A549 (cell line): ENCODE results near the gene C19orf33. TPM values are rescaled to one million over a fixed set of nuclear protein-coding genes. Genes with fewer than 3 reads are reported as not detected.

Source experiments
- polyA plus RNA-seq, 4 experiments: library from polyadenylated mRNA; depleted of rRNA in 3 of 4; stranded (reverse); fragments of >200 nt; fragmentation: RNase III in 1 of 4; extraction: RNeasy Plus Mini Kit Qiagen cat#74134 plus additional on column Dnase treatment in 1 of 4; gene quantifications; 2 replicates in 3 of 4; 3 replicates in 1 of 4; pipeline ENCODE4 v1.2.3, GENCODE V29; 2011 to 2017
- small RNA-seq, 6 experiments: library from RNA; depleted of rRNA; stranded (forward); fragments of <200 nt; gene quantifications; one replicate each; pipeline ENCODE3, GENCODE V24; 2012

Gene C19orf33
- polyA plus RNA-seq, 2 of the 4 experiments (the other 2 are of a cell fraction): 302 to 489 TPM

Small RNA genes within 50 kb of the gene (small RNA-seq; reads per million reads assigned to genes)
- gene RF00019: 0 reads per million in 6 experiments

Other genes with a start within 250 kb of the C19orf33 start
- 1.3 and 2.1 TPM in 2 replicates for gene DPF1, start 80.0 kb upstream of the C19orf33 start, polyA plus RNA-seq (2011; rRNA removed)
- gene DPF1, start 80.0 kb upstream of the C19orf33 start, polyA plus RNA-seq (2017; fragmentation: RNase III; extraction: RNeasy Plus Mini Kit Qiagen cat#74134 plus additional on column Dnase treatment): 4.4 to 6.8 TPM (median 5.3 TPM) in 3 replicates
- gene PPP1R14A, start 47.9 kb upstream of the C19orf33 start, polyA plus RNA-seq (2011; rRNA removed): 14.6 and 30.5 TPM in 2 replicates
- 88.6 to 99.6 TPM (median 99.5 TPM) in 3 replicates for gene PPP1R14A, start 47.9 kb upstream of the C19orf33 start, polyA plus RNA-seq (2017; fragmentation: RNase III; extraction: RNeasy Plus Mini Kit Qiagen cat#74134 plus additional on column Dnase treatment)
- gene SPINT2, start 39.7 kb upstream of the C19orf33 start, polyA plus RNA-seq (2011; rRNA removed): 343 and 425 TPM in 2 replicates
- gene SPINT2, start 39.7 kb upstream of the C19orf33 start, polyA plus RNA-seq (2017; fragmentation: RNase III; extraction: RNeasy Plus Mini Kit Qiagen cat#74134 plus additional on column Dnase treatment): 244 to 296 TPM (median 291 TPM) in 3 replicates
- 75.5 and 88.1 TPM in 2 replicates for gene YIF1B, start 11.7 kb downstream of the C19orf33 start, polyA plus RNA-seq (2011; rRNA removed)
- gene YIF1B, start 11.7 kb downstream of the C19orf33 start, polyA plus RNA-seq (2017; fragmentation: RNase III; extraction: RNeasy Plus Mini Kit Qiagen cat#74134 plus additional on column Dnase treatment): 87.5 to 104 TPM (median 100 TPM) in 3 replicates
- gene KCNK6, start 15.6 kb downstream of the C19orf33 start, polyA plus RNA-seq (2011; rRNA removed): 2.8 and 3.8 TPM in 2 replicates
- gene KCNK6, start 15.6 kb downstream of the C19orf33 start, polyA plus RNA-seq (2017; fragmentation: RNase III; extraction: RNeasy Plus Mini Kit Qiagen cat#74134 plus additional on column Dnase treatment): 2.4 to 2.8 TPM (median 2.4 TPM) in 3 replicates
- gene CATSPERG, start 31.6 kb downstream of the C19orf33 start, polyA plus RNA-seq (2011; rRNA removed): 1.4 and 1.7 TPM in 2 replicates
- 0.62 to 1.4 TPM (median 0.80 TPM) in 3 replicates for gene CATSPERG, start 31.6 kb downstream of the C19orf33 start, polyA plus RNA-seq (2017; fragmentation: RNase III; extraction: RNeasy Plus Mini Kit Qiagen cat#74134 plus additional on column Dnase treatment)
- 437 and 469 TPM in 2 replicates for gene PSMD8, start 70.3 kb downstream of the C19orf33 start, polyA plus RNA-seq (2011; rRNA removed)
- 456 to 462 TPM (median 458 TPM) in 3 replicates for gene PSMD8, start 70.3 kb downstream of the C19orf33 start, polyA plus RNA-seq (2017; fragmentation: RNase III; extraction: RNeasy Plus Mini Kit Qiagen cat#74134 plus additional on column Dnase treatment)
- gene GGN, start 83.8 kb downstream of the C19orf33 start, polyA plus RNA-seq (2011; rRNA removed): not detected in 2 replicates
- gene GGN, start 83.8 kb downstream of the C19orf33 start, polyA plus RNA-seq (2017; fragmentation: RNase III; extraction: RNeasy Plus Mini Kit Qiagen cat#74134 plus additional on column Dnase treatment): 0.33 to 0.66 TPM (median 0.46 TPM) in 3 replicates
- 3.0 and 3.5 TPM in 2 replicates for gene SPRED3, start 84.4 kb downstream of the C19orf33 start, polyA plus RNA-seq (2011; rRNA removed)
- gene SPRED3, start 84.4 kb downstream of the C19orf33 start, polyA plus RNA-seq (2017; fragmentation: RNase III; extraction: RNeasy Plus Mini Kit Qiagen cat#74134 plus additional on column Dnase treatment): 2.6 to 3.6 TPM (median 2.8 TPM) in 3 replicates
- 12.8 and 13.8 TPM in 2 replicates for gene FAM98C, start 98.8 kb downstream of the C19orf33 start, polyA plus RNA-seq (2011; rRNA removed)
- 19.5 to 20.4 TPM (median 20.1 TPM) in 3 replicates for gene FAM98C, start 98.8 kb downstream of the C19orf33 start, polyA plus RNA-seq (2017; fragmentation: RNase III; extraction: RNeasy Plus Mini Kit Qiagen cat#74134 plus additional on column Dnase treatment)
- gene RASGRP4, start 122.0 kb downstream of the C19orf33 start, polyA plus RNA-seq (2011; rRNA removed): 0.13 and 0.22 TPM in 2 replicates
- gene RASGRP4, start 122.0 kb downstream of the C19orf33 start, polyA plus RNA-seq (2017; fragmentation: RNase III; extraction: RNeasy Plus Mini Kit Qiagen cat#74134 plus additional on column Dnase treatment): 0.09 to 0.30 TPM (median 0.18 TPM) in 3 replicates
- 0.87 and 1.4 TPM in 2 replicates for gene RYR1, start 129.4 kb downstream of the C19orf33 start, polyA plus RNA-seq (2011; rRNA removed)
- gene RYR1, start 129.4 kb downstream of the C19orf33 start, polyA plus RNA-seq (2017; fragmentation: RNase III; extraction: RNeasy Plus Mini Kit Qiagen cat#74134 plus additional on column Dnase treatment): 3.1 to 4.5 TPM (median 3.7 TPM) in 3 replicates